GM12872 (cell line): ENCODE results near the gene PLA2G3.

Source experiments
- TF ChIP-seq, protein P1 (sequence below): IDR thresholded peaks from 3 replicates; pipeline ENCODE4 v1.5.1; 2011; ENCODE audit warnings: low read depth, mild to moderate bottlenecking, low read length, moderate library complexity; ENCODE audit not compliant: insufficient read depth

PLA2G3 gene

GRCh38 chr22:31127181-31127772, 13.0 kb downstream of the PLA2G3 start:
- TF ChIP-seq, protein P1, sequence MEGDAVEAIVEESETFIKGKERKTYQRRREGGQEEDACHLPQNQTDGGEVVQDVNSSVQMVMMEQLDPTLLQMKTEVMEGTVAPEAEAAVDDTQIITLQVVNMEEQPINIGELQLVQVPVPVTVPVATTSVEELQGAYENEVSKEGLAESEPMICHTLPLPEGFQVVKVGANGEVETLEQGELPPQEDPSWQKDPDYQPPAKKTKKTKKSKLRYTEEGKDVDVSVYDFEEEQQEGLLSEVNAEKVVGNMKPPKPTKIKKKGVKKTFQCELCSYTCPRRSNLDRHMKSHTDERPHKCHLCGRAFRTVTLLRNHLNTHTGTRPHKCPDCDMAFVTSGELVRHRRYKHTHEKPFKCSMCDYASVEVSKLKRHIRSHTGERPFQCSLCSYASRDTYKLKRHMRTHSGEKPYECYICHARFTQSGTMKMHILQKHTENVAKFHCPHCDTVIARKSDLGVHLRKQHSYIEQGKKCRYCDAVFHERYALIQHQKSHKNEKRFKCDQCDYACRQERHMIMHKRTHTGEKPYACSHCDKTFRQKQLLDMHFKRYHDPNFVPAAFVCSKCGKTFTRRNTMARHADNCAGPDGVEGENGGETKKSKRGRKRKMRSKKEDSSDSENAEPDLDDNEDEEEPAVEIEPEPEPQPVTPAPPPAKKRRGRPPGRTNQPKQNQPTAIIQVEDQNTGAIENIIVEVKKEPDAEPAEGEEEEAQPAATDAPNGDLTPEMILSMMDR = no peak

DNA sequence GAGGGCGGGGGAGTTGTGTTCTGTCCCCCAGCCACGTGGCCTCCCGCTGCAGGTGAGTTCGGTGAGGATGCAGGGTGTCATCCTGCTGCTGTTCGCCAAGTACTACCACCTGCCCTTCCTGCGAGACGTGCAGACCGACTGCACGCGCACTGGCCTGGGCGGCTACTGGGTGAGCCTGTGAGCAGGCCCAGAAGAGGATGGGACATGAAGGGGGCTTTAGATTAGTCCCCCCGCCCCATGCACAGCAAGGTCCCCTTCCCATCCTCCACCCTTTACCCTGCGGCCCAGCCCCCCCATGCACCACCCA, 13.5 kb downstream of the PLA2G3 start:
- TF ChIP-seq, protein P1 = no peak

- TF ChIP-seq, protein P1 = no peak
These were observed 14.0 kb downstream of the PLA2G3 start for GRCh38 chr22:31126128-31126868.

- TF ChIP-seq, protein P1 = no peak
These were observed 14.7 kb downstream of the PLA2G3 start for GRCh38 chr22:31125521-31126117.

DNA sequence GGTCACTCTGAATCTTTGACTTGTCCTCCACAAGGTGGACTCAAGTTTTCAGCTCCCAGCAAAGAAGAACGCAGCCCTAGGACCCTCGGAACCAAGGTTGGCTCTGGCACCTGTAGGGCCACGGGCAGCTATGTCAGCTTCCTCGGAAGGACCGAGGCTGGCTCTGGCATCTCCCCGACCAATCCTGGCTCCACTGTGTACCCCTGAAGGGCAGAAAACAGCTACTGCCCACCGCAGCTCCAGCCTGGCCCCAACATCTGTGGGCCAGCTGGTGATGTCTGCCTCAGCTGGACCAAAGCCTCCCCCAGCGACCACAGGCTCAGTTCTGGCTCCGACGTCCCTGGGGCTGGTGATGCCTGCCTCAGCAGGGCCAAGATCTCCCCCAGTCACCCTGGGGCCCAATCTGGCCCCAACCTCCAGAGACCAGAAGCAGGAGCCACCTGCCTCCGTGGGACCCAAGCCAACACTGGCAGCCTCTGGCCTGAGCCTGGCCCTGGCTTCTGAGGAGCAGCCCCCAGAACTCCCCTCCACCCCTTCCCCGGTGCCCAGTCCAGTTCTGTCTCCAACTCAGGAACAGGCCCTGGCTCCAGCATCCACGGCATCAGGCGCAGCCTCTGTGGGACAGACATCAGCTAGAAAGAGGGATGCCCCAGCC, 15.4 kb downstream of the PLA2G3 start:
- TF ChIP-seq, protein P1 = no peak

GRCh38 chr22:31124290-31124689, 16.0 kb downstream of the PLA2G3 start:
- TF ChIP-seq, protein P1 = no peak

GRCh38 chr22:31123292-31123602, 17.1 kb downstream of the PLA2G3 start:
- TF ChIP-seq, protein P1 = no peak
